NCI-H128 (cell line): ENCODE results near the gene SYT1.
"Not testable (repeated sequence)": the region's sequence is repeated elsewhere in the genome, so short reads cannot be mapped to it uniquely, and the experiment has no call there.

Experiments
- DNase-seq: peaks from one replicate; lab custom pipeline; 2025; ENCODE audit not compliant: unreplicated experiment; lab: John Stamatoyannopoulos, UW

The SYT1 gene

GRCh38 chr12:79423560-79423959 lies 559.0 kb downstream of the SYT1 start:
- no peak for DNase-seq

GRCh38 chr12:79424109-79424721 lies 559.6 kb downstream of the SYT1 start:
- DNase-seq, result no peak

- no peak for DNase-seq
Observed at GRCh38 chr12:79426121-79426520, 561.5 kb downstream of the SYT1 start.

- not testable (repeated sequence) for DNase-seq
Observed at GRCh38 chr12:79426744-79427143, 562.2 kb downstream of the SYT1 start.

- DNase-seq, result no peak
Observed at GRCh38 chr12:79433465-79434072, 569.0 kb downstream of the SYT1 start.

- DNase-seq, result no peak
Observed at GRCh38 chr12:79434561-79434960, 570.0 kb downstream of the SYT1 start.

GRCh38 chr12:79435742-79436141 lies 571.2 kb downstream of the SYT1 start:
- DNase-seq, result no peak

GRCh38 chr12:79438480-79439174 lies 574.1 kb downstream of the SYT1 start:
- no peak for DNase-seq

- no peak for DNase-seq
Observed at GRCh38 chr12:79439175-79439825, 574.7 kb downstream of the SYT1 start.

GRCh38 chr12:79441534-79441933 lies 577.0 kb downstream of the SYT1 start:
- no peak for DNase-seq

GRCh38 chr12:79442396-79442795 lies 577.8 kb downstream of the SYT1 start:
- no peak for DNase-seq

- no peak for DNase-seq
Observed at GRCh38 chr12:79444089-79444488, 579.5 kb downstream of the SYT1 start.

- no peak for DNase-seq
Observed at GRCh38 chr12:79448816-79449215, 584.2 kb downstream of the SYT1 start.

- no peak for DNase-seq
Observed at GRCh38 chr12:79451365-79451764, 586.8 kb downstream of the SYT1 start.

GRCh38 chr12:79451978-79452377 lies 587.4 kb downstream of the SYT1 start:
- DNase-seq, result no peak

- DNase-seq, result no peak
Observed at GRCh38 chr12:79452906-79453305, 588.3 kb downstream of the SYT1 start.

GRCh38 chr12:79453820-79454219 lies 589.2 kb downstream of the SYT1 start:
- no peak for DNase-seq

GRCh38 chr12:79454338-79454843 lies 589.8 kb downstream of the SYT1 start:
- DNase-seq, result no peak

GRCh38 chr12:79455286-79455685 lies 590.7 kb downstream of the SYT1 start:
- no peak for DNase-seq

GRCh38 chr12:79482323-79482722 lies 617.7 kb downstream of the SYT1 start:
- no peak for DNase-seq

GRCh38 chr12:79482921-79483320 lies 618.3 kb downstream of the SYT1 start:
- no peak for DNase-seq

GRCh38 chr12:79486154-79486553 lies 621.6 kb downstream of the SYT1 start:
- DNase-seq, result no peak
